Caki2 (cell line): ENCODE data around the gene ACVR1. TPM values are rescaled to one million over a fixed set of nuclear protein-coding genes. Genes with fewer than 3 reads are reported as not detected.

Experiments
- DNase-seq: peaks from one replicate; pipeline ENCODE4 v3.0.0-alpha.2; 2015; ENCODE audit warnings: low read depth
- in situ Hi-C: cut with HindIII; loops from 2 replicates; pipeline ENCODE4 v1.10.0; 2016; ENCODE audit warnings: low sequenced_read_pairs, low pct_unique_long_range_greater_than_20kb, mixed read lengths
- total RNA-seq: library from RNA; depleted of rRNA; stranded (reverse); fragments of >200 nt; shearing (Covaris generic); gene quantifications from 2 replicates; pipeline ENCODE4 v1.2.3, GENCODE V29; 2014; ENCODE audit warnings: low replicate concordance

ACVR1 gene
- total RNA-seq, 1 experiment from 2014 or later, result 17.1 TPM

- in situ Hi-C loops, result loop anchor here (25.0 kb wide), 1 partner anchor 225 kb away; no protein-coding TSS in a partner anchor
- DNase-seq, result peak; percentile 72
Measured at GRCh38 chr2:157786663-157787363, 89.3 kb downstream of the ACVR1 start.

- DNase-seq, result no peak
- in situ Hi-C loops, result loop anchor here (25.0 kb wide), 1 partner anchor 226 kb away; no protein-coding TSS in a partner anchor
Measured at GRCh38 chr2:157785866-157786662, 90.1 kb downstream of the ACVR1 start.

GRCh38 chr2:157785200-157785599, 90.9 kb downstream of the ACVR1 start:
- in situ Hi-C loops, result loop anchor here (25.0 kb wide), 1 partner anchor 227 kb away; no protein-coding TSS in a partner anchor

GRCh38 chr2:157784823-157785175, 91.3 kb downstream of the ACVR1 start:
- in situ Hi-C loops, result loop anchor here (25.0 kb wide), 1 partner anchor 228 kb away; no protein-coding TSS in a partner anchor
- no peak for DNase-seq

More at GRCh38 chr2:157785200-157785599, 90.9 kb downstream of the ACVR1 start:
- DNase-seq, result no peak

- peak; percentile 81 for DNase-seq
- in situ Hi-C loops, result loop anchor here (25.0 kb wide), 1 partner anchor 228 kb away; no protein-coding TSS in a partner anchor
Measured at GRCh38 chr2:157784169-157784822, 91.8 kb downstream of the ACVR1 start.

DNA sequence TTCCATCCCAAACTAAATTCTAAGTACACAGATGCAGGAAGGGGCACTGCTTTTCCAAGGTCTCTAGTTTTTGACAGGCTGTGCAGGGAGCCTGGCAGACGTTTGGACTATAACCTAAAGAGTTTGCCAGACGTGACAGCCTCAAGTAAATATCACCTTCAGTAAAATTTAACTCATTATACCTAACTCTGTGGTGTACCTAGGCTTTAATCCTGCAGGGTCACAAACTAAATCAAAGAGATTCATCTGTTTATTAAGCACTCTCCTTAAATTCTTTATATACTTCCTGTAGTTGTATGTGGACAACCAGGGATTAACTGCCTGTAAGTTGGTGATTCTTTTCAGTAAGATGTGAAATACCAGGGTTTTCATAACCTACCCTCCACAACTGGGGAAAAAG, 92.9 kb downstream of the ACVR1 start:
- no peak for DNase-seq
- in situ Hi-C loops, result loop anchor here (25.0 kb wide), 1 partner anchor 229 kb away; no protein-coding TSS in a partner anchor

DNA sequence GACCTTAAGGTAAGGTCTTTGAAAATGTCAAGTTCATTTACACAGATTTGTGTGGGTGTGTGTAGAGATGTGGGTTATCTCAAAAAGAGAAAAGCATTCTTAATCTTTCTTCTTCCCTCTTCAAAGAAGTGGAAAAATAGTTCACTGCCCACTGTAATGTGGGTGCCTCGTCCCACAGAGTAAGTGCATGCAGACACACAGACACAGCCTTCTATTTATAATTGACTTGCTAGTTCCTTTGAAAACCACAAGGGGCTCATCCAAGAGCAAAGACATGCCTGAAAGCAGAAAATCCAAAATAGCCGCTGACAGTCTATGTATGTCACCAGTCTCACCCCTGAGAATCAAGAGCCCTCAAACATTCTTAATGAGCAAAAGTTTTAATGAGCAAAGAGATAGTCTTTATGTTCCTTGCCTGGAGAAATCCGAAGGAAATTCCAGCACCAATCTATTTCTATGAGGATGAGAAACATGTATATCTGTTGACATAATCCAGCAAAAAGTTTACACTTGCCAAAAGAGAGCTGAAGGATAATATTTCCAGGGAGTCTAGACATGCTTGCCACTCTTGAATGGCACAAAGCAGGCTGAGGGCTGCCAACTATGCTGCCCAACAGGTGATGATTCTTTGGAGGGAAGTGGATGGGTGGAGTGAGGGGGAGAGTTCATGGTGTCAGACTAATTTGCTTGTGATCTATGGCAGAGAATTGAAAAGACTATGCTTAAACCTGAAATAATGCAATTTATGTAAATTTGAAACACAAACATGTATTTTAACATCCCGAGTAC, 93.9 kb downstream of the ACVR1 start:
- DNase-seq, result no peak
- in situ Hi-C loops, result loop anchor here (25.0 kb wide), 1 partner anchor 230 kb away; no protein-coding TSS in a partner anchor

- no peak for DNase-seq
- in situ Hi-C loops, result loop anchor here (25.0 kb wide), 1 partner anchor 232 kb away; no protein-coding TSS in a partner anchor
Measured at GRCh38 chr2:157780211-157780610, 95.9 kb downstream of the ACVR1 start.

GRCh38 chr2:157779794-157780193, 96.3 kb downstream of the ACVR1 start:
- no peak for DNase-seq
- in situ Hi-C loops, result loop anchor here (25.0 kb wide), 1 partner anchor 233 kb away; no protein-coding TSS in a partner anchor

- in situ Hi-C loops, result loop anchor here (25.0 kb wide), 1 partner anchor 235 kb away; no protein-coding TSS in a partner anchor
- DNase-seq, result no peak
Measured at GRCh38 chr2:157777427-157777826, 98.7 kb downstream of the ACVR1 start.

DNA sequence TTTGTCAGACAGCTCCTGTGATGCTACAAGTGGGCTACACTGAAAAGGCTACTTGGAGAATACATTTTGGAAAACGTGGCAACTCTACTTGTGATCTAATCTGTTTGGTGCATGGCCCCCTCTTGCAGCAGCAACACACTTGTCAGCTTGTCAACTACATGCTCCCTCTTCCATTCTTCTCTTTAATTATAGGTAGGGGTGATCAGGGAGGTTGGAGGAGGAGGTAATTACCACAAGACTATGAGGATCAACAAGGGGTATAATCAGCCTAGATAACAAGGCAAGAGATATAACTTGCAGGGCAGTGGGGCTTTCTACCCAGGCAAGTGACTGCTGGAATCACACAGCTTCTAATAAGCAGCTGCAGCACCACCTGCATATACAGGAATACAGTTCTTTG, 104.9 kb downstream of the ACVR1 start:
- DNase-seq, result no peak
- in situ Hi-C loops, result no loop called here

DNA sequence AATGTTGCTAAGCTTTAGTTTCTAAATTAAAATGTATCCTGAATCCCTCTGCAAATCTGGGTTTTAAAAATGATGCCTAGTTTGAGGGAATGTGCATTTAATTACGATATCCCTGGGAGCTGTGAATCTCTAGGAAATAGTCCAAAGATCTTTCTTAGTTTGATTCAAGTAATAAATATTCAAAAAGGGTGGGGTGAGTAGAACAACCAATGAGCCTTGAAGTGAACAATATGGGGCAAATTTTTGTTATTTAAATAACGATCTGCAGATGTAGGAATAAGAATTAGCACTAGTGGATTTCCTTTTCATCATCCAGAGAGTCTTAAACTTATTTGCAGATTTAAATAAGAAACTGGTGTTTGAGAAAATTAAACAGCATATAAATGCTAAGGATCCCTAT, 106.3 kb downstream of the ACVR1 start:
- DNase-seq, result no peak
- in situ Hi-C loops, result no loop called here

- DNase-seq, result no peak
- in situ Hi-C loops, result no loop called here
Measured at GRCh38 chr2:157764386-157764785, 111.7 kb downstream of the ACVR1 start.

DNA sequence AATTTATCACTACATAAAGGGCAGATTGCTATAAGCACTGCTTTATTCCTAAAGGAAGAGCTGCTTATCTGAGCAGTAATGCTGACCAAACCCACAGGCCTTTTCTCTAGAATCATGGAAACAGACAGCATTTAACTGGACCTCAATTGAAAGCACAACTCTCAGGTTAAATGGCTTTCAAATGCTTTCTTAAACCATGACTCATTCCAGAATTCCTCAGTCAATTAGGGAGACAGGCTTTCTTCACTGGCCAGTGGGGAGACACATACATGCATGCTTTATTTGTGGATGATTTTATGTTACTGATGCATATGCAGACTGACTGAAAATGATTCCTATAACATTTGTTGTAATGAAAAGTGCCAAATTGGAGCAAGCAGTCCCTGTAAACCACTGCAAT, 114.6 kb downstream of the ACVR1 start:
- DNase-seq, result no peak
- in situ Hi-C loops, result no loop called here

GRCh38 chr2:157760949-157761348, 115.2 kb downstream of the ACVR1 start:
- in situ Hi-C loops, result no loop called here

GRCh38 chr2:157759855-157760254, 116.3 kb downstream of the ACVR1 start:
- in situ Hi-C loops, result no loop called here
- DNase-seq, result no peak

More at GRCh38 chr2:157760949-157761348, 115.2 kb downstream of the ACVR1 start:
- no peak for DNase-seq

- DNase-seq, result no peak
- in situ Hi-C loops, result no loop called here
Measured at GRCh38 chr2:157758586-157758985, 117.5 kb downstream of the ACVR1 start.

GRCh38 chr2:157757500-157757899, 118.6 kb downstream of the ACVR1 start:
- DNase-seq, result no peak
- in situ Hi-C loops, result no loop called here
